GM12878 (cell line): ENCODE results near the gene ZNF547. TPM values are rescaled to one million over a fixed set of nuclear protein-coding genes. Genes with fewer than 3 reads are reported as not detected.
A peak's percentile ranks its signal among the peaks of the same experiment; 100 is the strongest.

Source experiments
- ATAC-seq: fragments of 200-7000 bp; cut with Tn5 transposase; 3 replicates; pipeline ENCODE4 v1.9.1; 2020; ENCODE audit warnings: mild to moderate bottlenecking, moderate library complexity
- BruUV-seq: library from RNA; stranded (reverse); fragments of 400-500 nt; replicated peaks from 2 replicates; lab custom pipeline; 2021; lab: Mats Ljungman, UMichigan
- CTCF ChIA-PET: fragments of 300-600 bp; sonication (Branson Sonifier 250); formaldehyde crosslinking; extraction: SDS; loops from one replicate; lab custom pipeline; 2021; ENCODE audit warnings: inconsistent platforms; lab: Yijun Ruan, JAX
- POLR2A ChIA-PET: fragments of 350-600 bp; formaldehyde crosslinking; extraction: SDS; loops from one replicate; lab custom pipeline; 2021; ENCODE audit warnings: inconsistent platforms; lab: Charles Lee
- RAD21 ChIA-PET: fragments of 300-600 bp; sonication (Branson Sonifier 250); formaldehyde crosslinking; loops from one replicate; lab custom pipeline; 2023; ENCODE audit warnings: antibody characterized with exemption; ENCODE audit not compliant: unreplicated experiment; lab: Charles Lee
- SMC1A ChIA-PET: fragments of 300-600 bp; sonication (Branson Sonifier 250); formaldehyde crosslinking; loops from one replicate; lab custom pipeline; 2023; ENCODE audit not compliant: unreplicated experiment, uncharacterized antibody; lab: Charles Lee
- DNase-seq: peaks from one replicate; pipeline ENCODE4 v3.0.0-alpha.2; 2011; ENCODE audit warnings: low read depth, low spot score
- FAIRE-seq: peaks from 3 replicates; lab custom pipeline; 2011; peaks lifted over from hg19 to GRCh38; lab: Jason Lieb, UNC
- H2AFZ ChIP-seq: 2 replicates; pipeline ENCODE4 v1.6.0; 2011; ENCODE audit warnings: low read depth, low read length, control low read depth; ENCODE audit not compliant: control insufficient read depth
- H3K27ac ChIP-seq: 2 replicates; pipeline ENCODE4 v1.5.1; 2011; ENCODE audit warnings: control low read depth; ENCODE audit not compliant: control insufficient read depth, insufficient read depth
- H3K27me3 ChIP-seq, 2 experiments: replicated peaks in 1 of 2; 2 replicates each; pipeline versions ENCODE4 v1.6.0 to v1.6.1; 2011; ENCODE audit warnings: low read length in 1 of 2; ENCODE audit not compliant: control insufficient read depth in 2 of 2, insufficient read depth in 2 of 2
- H3K36me3 ChIP-seq, 2 experiments: 2 replicates each; pipeline ENCODE4 v1.5.1; 2011; ENCODE audit warnings: low read length in 1 of 2; ENCODE audit not compliant: control insufficient read depth in 2 of 2, insufficient read depth in 2 of 2
- H3K4me1 ChIP-seq: 2 replicates; pipeline ENCODE4 v1.6.1; 2011; ENCODE audit warnings: mild to moderate bottlenecking, low read length, moderate library complexity, mixed read lengths; ENCODE audit not compliant: control insufficient read depth, insufficient read depth
- H3K4me2 ChIP-seq: 2 replicates; pipeline ENCODE4 v1.6.0; 2011; ENCODE audit warnings: control low read depth; ENCODE audit not compliant: control insufficient read depth, insufficient read depth
- H3K4me3 ChIP-seq: fragments of 200-600 bp; sonication (generic); 2 replicates; pipeline ENCODE4 v1.5.1; 2016
- H3K79me2 ChIP-seq: 2 replicates; pipeline ENCODE4 v1.6.0; 2011; ENCODE audit warnings: low read length; ENCODE audit not compliant: control insufficient read depth, insufficient read depth
- H3K9ac ChIP-seq: 2 replicates; pipeline ENCODE4 v1.8.0; 2011; ENCODE audit warnings: low read length, control low read depth, mixed read lengths; ENCODE audit not compliant: control insufficient read depth, insufficient read depth
- H3K9me3 ChIP-seq: replicated peaks from 3 replicates; pipeline ENCODE4 v1.5.1; 2011; ENCODE audit warnings: mild to moderate bottlenecking, low read length; ENCODE audit not compliant: control insufficient read depth, insufficient read depth
- H4K20me1 ChIP-seq: 2 replicates; pipeline ENCODE4 v1.6.0; 2011; ENCODE audit not compliant: control insufficient read depth, insufficient read depth
- ATF2 ChIP-seq: IDR thresholded peaks from 2 replicates; pipeline ENCODE4 v1.6.1; 2012; ENCODE audit warnings: low read length, inconsistent platforms
- BCLAF1 ChIP-seq: fragments of 450-650 bp; IDR thresholded peaks from 2 replicates; pipeline ENCODE4 v1.6.1; 2017; ENCODE audit warnings: antibody characterized with exemption, mild to moderate bottlenecking, moderate library complexity
- CHD2 ChIP-seq: IDR thresholded peaks from 2 replicates; pipeline ENCODE4 v1.6.1; 2011; ENCODE audit warnings: low read depth, low read length, improper control_type of control experiment, borderline replicate concordance
- E4F1 ChIP-seq: fragments of 450-650 bp; IDR thresholded peaks from 2 replicates; pipeline ENCODE4 v1.6.1; 2018; ENCODE audit warnings: borderline replicate concordance, mild to moderate bottlenecking; ENCODE audit not compliant: partially characterized antibody
- GABPA ChIP-seq: IDR thresholded peaks from 2 replicates; pipeline ENCODE4 v1.6.1; 2014; ENCODE audit warnings: antibody characterized with exemption, low read depth, mild to moderate bottlenecking, inconsistent platforms
- IKZF1 ChIP-seq: fragments of 450-650 bp; conservative IDR thresholded peaks from 2 replicates; pipeline ENCODE4 v1.6.1; 2017; ENCODE audit warnings: antibody characterized with exemption, mild to moderate bottlenecking
- MYB ChIP-seq: fragments of 150-350 bp; IDR thresholded peaks from 2 replicates; pipeline ENCODE4 v1.6.1; 2014; ENCODE audit warnings: mild to moderate bottlenecking, low read depth, low read length, borderline replicate concordance
- NFIC ChIP-seq: IDR thresholded peaks from 2 replicates; pipeline ENCODE4 v1.6.1; 2012; ENCODE audit warnings: low read depth, mild to moderate bottlenecking, inconsistent platforms, low read length, moderate library complexity
- NR2C1 ChIP-seq: fragments of 450-650 bp; IDR thresholded peaks from 2 replicates; pipeline ENCODE4 v1.6.1; 2017; ENCODE audit warnings: antibody characterized with exemption, mild to moderate bottlenecking, moderate library complexity
- SIN3A ChIP-seq: IDR thresholded peaks from 2 replicates; pipeline ENCODE4 v1.6.1; 2012; ENCODE audit warnings: low read depth, low read length, improper control_type of control experiment
- SREBF1 ChIP-seq: IDR thresholded peaks from 2 replicates; pipeline ENCODE4 v1.6.1; 2012; ENCODE audit warnings: mild to moderate bottlenecking, low read length
- TAF1 ChIP-seq: IDR thresholded peaks from 2 replicates; pipeline ENCODE4 v1.6.1; 2011; ENCODE audit warnings: mild to moderate bottlenecking, low read depth, low read length, borderline replicate concordance
- YY1 ChIP-seq: IDR thresholded peaks from 2 replicates; pipeline ENCODE4 v1.6.1; 2011; ENCODE audit warnings: low read depth, mild to moderate bottlenecking, low read length
- ZNF274 ChIP-seq: IDR thresholded peaks from one replicate; pipeline ENCODE4 v1.8.0; 2011; ENCODE audit not compliant: insufficient read length, insufficient read depth
- ZNF622 ChIP-seq: fragments of 450-650 bp; IDR thresholded peaks from 2 replicates; pipeline ENCODE4 v1.6.1; 2017; ENCODE audit warnings: mild to moderate bottlenecking, inconsistent platforms
- ZSCAN29 ChIP-seq: fragments of 450-650 bp; IDR thresholded peaks from 2 replicates; pipeline ENCODE4 v1.6.1; 2017; ENCODE audit warnings: mild to moderate bottlenecking, moderate library complexity
- WGBS: methylation state at CpG from one replicate; pipeline ENCODE4 v1.1.6; 2016; ENCODE audit warnings: low lambda C conversion rate; ENCODE audit not compliant: insufficient replicate concordance, insufficient coverage; ENCODE audit errors: missing lambda C conversion rate; 5-methylcytosine and 5-hydroxymethylcytosine counted together
- in situ Hi-C: fragments of 300-500 bp; cut with MboI; formaldehyde crosslinking; loops from 9 replicates; pipeline ENCODE4 v1.14.3; 2018; ENCODE audit warnings: mixed read lengths
- intact Hi-C: fragments of 100-400 bp; cut with micrococcal nuclease; formaldehyde crosslinking; loops from one replicate; pipeline ENCODE4 v1.14.2; 2022; ENCODE audit not compliant: unreplicated experiment
- polyA plus RNA-seq, 11 experiments: library from polyadenylated mRNA; depleted of rRNA in 4 of 11; unstranded in 6 of 11; stranded (reverse) in 5 of 11; fragments of >200 nt; fragmentation: Nextera tagmentation in 4 of 11; fragmentation: Illumina TruSeq in 1 of 11; extraction: Ambion mirVana in 4 of 11; extraction: Trizol in 1 of 11; gene quantifications; 1 replicate in 1 of 11; 2 replicates in 10 of 11; pipeline versions ENCODE4 v1.2.1 to v1.2.3, GENCODE V29; 2011 to 2016; ENCODE audit warnings: inconsistent platforms in 2 of 11, missing spikeins in 2 of 11, low read depth in 1 of 11
- total RNA-seq, 4 experiments: library from RNA; depleted of rRNA in 3 of 4; stranded (reverse); fragments of >200 nt in 3 of 4; fragmentation: Illumina TruSeq in 1 of 4; extraction: Trizol in 1 of 4; gene quantifications; 2 replicates each; pipeline versions ENCODE4 v1.2.1 to v1.2.3, GENCODE V29; 2013 to 2021

Gene ZNF547
- total and polyA plus RNA-seq, 10 of the 15 experiments (the other 5 are each of a cell fraction or from before 2014, with no cell fraction given) = 2.3 to 6.0 (median 3.3) TPM

GRCh38 chr19:57320180-57321084 lies 42.9 kb upstream of the ZNF547 start, which contains the start of gene ZNF543:
TSS of gene ZNF543 (plus strand) at chr19:57320472. CDS start at chr19:57320854, 382 bp downstream.
- Histone ChIP-seq H3K4me2 (peak within 1 kb of the TSS; percentile 79), H3K36me3 (peaks cover 3 to 10% of the 10 kb centered on the region in 2 experiments; a peak in 3 of 4 replicates), H3K9ac (peak within 1 kb of the TSS; percentile 94), H4K20me1 (no peaks in the 10 kb centered on the region), H3K4me1 (peaks cover 3% of the 10 kb centered on the region; the same call in 1 of the 2 replicates), H3K9me3 (no peaks in the 10 kb centered on the region), H2AFZ (peak within 1 kb of the TSS; percentile 93), H3K27me3 (no peaks in the 10 kb centered on the region), H3K27ac (peak within 1 kb of the TSS; percentile 90), H3K79me2 (peaks cover 26% of the 10 kb centered on the region), H3K4me3 (peak within 1 kb of the TSS; percentile 86)
- BruUV-seq = no TSS peak
- ChIA-PET POLR2A (interaction anchor here (1.0 to 1.5 kb wide), 2 partner anchors 19 to 30 kb away, joined by 4 read pairs; no protein-coding TSS in a partner anchor), CTCF (interaction anchor here (0.7 to 2.8 kb wide), 3 partner anchors 30 to 48 kb away, joined by 3 to 6 read pairs (median 4); partner anchors contain the start of genes TRAPPC2B, ZNF304 and ZNF547), RAD21 (interaction anchor here (0.7 kb wide), 1 partner anchor 37 kb away, joined by 3 read pairs; no protein-coding TSS in a partner anchor), SMC1A (interaction anchor here (0.6 to 1.0 kb wide), 2 partner anchors 22 to 30 kb away, joined by 4 read pairs; no protein-coding TSS in a partner anchor)
- in situ Hi-C loops = no loop called here
- peak; percentile 77 for DNase-seq
- ATAC-seq = peak; percentile 98
- FAIRE-seq = peak; percentile 97
- intact Hi-C loops = loop anchor here (1.0 kb wide), 2 partner anchors 39 to 80 kb away; partner anchors contain the start of gene ZNF805
- 1% methylated on average over 70 of the region's 71 CpGs for WGBS
- TF ChIP-seq GABPA (peak; percentile 93), YY1 (peak; percentile 65; the same call in 1 of the 2 replicates), E4F1 (peak; percentile 35), ZNF274 (no peak), IKZF1 (peak; percentile 64), NR2C1 (peak; percentile 48; the same call in 1 of the 2 replicates), TAF1 (peak; percentile 82; the same call in 1 of the 2 replicates), SIN3A (no peak), SREBF1 (peak; percentile 36; the same call in 1 of the 2 replicates), ATF2 (peak; percentile 31; the same call in 1 of the 2 replicates), BCLAF1 (no peak), CHD2 (peak; percentile 84), ZSCAN29 (no peak), ZNF622 (no peak), MYB (no peak), NFIC (no peak)
